Measurements from ENCODE around the gene KIAA0586.
A peak's percentile ranks its signal among the peaks of the same experiment; 100 is the strongest.
"Not testable (repeated sequence)": the region's sequence is repeated elsewhere in the genome, so short reads cannot be mapped to it uniquely, and the experiment has no call there.

KIAA0586 gene

DNA sequence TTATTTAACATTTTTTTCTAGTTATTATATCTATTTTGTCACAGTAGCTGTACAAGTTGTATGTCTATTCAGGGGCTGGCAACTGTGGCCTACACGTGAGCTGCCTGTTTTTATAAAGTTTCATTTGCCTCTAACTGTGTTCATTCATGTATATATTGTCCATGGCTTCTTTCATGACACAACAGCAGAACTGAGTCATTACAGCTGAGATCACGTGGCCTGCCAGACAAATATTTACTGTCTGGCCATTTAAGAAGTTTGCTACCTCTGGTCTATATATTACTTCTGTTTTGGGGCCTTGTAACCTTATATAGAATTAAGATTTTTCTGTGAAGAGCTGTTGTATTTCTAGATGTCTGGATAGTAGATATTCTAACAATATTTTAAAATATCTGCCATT is 37.9 kb downstream of the KIAA0586 start:
- no peak for DNase-seq

DNA sequence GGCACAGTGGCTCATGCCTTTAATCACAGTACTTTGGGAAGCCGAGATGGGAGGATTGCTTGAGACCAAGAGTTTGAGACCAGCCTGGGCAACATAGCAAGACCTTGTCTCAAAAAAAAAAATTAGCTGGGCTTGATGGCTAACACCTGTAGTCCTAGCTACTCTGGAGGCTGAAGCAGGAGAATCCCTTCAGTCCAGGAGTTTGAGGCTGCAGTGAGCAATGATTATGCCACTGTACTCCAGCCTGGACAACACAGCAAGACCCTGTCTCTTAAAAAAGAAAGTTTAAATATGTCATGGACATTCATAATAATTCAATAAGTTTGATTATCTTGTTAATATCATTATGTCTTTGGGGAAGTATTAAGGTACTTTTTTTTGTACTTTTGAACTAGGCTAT is 38.9 kb downstream of the KIAA0586 start:
- DNase-seq = no peak

DNA sequence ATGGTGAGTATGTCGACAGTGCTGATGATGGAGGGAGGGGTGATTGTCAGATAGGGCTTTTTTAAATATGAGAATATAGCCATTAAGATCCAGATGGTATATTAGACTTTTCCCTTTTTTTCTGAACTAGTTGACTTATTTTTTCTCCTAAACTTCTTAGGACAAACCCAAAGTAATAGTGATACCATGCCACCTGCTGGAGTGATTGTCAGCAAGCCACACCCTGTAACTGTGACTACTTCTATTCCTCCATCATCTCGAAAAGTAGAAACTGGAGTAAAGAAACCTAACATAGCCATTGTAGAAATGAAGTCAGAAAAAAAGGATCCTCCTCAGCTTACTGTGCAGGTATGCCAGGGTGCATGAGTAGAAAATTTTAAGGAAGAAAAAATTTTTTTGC is 40.1 kb downstream of the KIAA0586 start:
- no peak for DNase-seq

DNA sequence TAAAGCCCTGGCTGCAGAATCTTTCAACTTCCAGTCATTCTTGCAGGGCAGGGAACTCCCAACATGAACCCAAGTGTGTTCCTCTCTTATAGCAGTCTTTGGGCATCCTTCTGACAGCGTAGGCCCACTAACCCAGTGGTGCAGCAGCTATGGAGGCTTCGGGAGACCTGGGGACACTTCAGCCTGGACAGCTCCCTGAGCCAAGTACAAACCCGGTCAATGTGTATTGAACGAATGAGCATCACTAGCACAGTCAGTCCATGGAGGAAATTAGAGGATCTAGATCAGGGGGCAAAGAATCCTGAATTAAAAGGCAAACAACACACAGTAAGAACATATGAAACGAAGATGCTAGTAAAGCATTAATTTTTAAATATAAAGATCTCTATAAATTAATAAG is 41.8 kb downstream of the KIAA0586 start:
- DNase-seq = no peak

DNA sequence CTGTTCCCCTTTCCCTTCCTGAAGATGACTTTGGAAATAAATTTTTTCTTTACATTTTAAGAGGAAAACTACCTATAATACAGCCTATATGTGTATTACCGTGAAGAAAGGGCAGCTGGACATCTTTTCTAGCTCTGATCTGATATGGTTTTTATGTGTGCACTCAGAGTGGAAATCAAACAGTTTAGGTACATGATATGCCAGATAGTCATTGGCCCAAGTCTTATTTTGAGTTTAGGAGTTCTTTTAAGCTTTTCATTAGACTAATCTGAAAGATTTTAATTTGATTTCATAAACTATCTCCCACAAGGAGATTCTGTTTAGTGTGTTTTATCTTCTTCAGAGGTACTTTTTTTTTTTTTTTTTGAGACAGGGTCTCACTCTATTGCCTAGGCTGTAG is 48.8 kb downstream of the KIAA0586 start:
- no peak for DNase-seq

DNA sequence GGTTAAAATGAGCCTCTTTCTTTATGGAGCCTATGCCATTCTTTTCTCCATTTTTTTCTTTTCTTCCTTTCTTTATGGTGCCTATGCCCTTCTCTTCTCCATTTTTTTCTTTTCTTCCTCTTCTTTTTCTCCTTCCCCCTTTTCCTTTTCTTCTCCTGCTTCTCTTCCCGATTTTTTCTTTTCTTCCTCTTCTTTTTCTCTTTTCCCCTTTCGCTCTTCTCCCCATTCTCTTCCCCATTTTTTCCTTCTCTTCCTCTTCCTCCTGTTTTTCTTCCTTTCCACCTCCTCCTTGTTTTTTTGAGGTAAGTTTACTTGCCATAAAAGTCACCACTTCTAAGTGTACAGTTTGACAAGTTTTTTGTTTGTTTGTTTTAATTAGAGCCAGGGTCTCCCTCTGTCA is 50.1 kb downstream of the KIAA0586 start:
- no peak for DNase-seq

DNA sequence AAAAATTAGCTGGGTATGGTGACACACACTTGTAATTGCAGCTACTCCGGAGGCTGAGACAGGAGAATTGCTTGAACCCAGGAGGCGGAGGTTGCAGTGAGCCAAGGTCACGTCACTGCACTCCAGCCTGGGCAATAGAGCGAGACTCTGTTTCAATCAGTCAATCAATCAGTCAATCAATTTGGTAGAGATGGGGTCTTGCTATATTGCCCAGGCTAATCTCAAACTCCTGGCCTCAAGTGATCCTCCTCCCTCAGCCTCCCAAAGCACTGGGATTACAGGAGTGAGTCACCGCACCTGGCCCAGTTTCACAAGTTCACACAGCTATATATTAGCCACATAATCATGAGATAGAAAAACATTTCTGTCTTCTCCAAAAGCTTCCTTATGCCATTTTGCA is 50.8 kb downstream of the KIAA0586 start:
- not testable (repeated sequence) for DNase-seq

DNA sequence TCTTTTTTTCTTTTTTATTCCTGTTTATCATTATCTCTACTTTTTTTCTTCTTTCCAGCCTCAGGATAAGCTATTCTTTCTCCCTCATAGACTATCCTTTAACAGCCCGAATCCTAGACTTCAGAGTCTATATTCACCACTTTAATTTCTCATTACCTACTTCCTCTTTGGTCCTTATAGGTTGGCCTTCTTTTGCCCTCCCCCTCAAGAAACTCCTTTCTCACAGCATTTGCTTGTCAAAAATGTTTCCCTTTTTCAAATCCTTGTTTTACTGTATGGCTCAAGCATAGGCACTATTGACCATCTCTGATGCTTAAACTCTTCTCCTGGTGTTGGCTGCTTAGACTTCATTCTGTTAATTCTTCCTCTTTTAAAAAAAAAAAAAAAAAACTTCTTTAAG is 52.5 kb downstream of the KIAA0586 start:
- no peak for DNase-seq

DNA sequence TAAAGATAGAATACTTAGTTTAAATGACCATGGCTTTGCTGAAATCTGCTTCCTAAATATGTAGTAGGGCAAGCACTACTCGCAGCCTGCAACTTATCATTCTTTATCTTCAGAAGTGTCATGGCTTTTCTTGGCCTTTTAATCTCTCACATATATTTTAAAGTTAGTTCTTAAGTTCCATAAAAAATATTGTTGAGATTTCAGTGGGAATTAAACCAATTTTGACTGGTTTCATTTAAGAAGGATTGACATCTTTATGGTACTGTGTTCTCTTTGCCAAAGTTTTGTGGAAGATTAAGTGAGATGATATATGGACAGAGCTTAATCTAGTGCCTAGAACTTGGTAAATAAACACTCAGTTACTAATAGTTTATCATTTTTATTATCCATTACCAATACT is 56.7 kb downstream of the KIAA0586 start:
- no peak for DNase-seq

DNA sequence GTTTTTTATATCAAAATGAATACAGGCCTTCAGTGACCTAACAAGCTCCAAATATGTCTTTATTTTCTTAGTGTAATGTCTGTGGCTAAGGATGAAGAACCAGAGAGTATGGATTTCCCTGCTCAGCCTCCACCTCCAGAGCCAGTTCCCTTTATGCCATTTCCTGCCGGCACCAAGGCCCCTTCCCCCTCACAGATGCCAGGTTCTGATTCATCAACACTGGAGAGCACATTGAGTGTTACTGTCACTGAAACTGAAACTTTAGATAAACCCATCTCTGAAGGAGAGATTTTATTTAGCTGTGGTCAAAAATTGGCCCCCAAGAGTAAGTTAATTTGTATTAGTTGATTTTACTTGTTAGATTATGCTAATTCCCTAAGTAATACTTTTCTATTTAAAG is 61.0 kb downstream of the KIAA0586 start:
- DNase-seq = peak; percentile 49

DNA sequence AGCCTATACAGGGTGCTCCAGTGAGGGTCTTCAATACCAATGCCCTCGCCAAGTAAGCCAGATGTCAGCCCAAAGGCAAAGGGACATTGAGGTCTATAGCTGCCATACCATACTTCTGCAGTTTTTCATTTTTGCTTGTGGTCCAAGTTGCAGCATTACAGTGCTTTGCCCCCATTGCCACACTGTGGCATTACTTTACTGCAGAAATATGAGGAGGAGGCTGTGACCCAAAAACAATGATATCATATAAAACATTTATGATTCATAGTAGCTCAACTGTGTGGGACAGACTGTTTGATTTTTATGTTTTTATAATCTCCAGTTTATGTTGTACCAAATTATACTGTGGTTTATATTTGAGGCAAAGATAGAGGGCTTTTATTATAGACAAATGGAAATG is 64.1 kb downstream of the KIAA0586 start:
- no peak for DNase-seq

DNA sequence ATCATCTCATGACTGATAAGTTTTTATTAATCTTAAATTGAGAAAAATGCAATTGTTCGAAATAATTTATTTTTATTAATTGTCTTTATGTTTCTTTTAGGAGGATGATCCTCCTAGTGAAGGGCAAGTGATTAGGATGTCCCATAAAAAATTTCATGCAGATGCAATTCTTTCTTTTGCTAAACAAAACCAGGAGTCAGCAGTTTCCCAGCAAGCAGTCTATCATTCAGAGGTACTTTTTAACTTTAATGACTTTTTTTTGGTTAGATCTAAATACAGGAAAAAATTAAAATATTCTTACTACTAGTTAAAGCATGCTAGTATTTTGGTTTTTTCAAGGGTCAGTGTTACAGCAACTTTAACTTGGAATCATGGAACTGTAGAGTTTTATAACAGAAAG is 64.5 kb downstream of the KIAA0586 start:
- DNase-seq = no peak

DNA sequence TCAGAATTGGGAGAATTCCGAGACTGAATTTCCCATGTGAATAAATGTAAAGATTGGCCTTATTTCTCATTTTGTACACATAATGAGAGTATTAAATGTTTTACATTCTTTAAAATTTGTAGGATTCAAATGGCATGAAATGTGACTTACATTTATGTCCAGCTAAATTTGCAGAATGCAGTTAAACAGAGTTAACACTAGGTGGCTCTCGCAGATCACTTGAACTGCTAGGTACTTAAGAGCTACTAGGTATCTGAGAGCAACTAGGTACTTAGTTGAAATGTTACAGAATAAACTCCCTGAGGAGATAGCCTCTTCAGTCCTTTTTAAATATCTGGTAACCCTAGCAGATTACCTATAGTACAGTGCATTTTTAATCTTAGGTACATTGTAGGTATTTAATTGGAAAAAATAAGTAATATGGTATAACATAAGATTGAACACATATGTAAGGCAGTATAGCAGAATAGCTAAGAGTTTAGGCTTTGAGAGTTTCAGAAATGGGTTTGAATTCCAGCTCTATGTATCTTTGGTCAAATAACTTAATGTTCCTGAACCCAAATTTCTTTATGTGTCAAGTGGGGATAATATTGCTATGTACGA is 73.8 kb downstream of the KIAA0586 start:
- peak; percentile 57 for DNase-seq

DNA sequence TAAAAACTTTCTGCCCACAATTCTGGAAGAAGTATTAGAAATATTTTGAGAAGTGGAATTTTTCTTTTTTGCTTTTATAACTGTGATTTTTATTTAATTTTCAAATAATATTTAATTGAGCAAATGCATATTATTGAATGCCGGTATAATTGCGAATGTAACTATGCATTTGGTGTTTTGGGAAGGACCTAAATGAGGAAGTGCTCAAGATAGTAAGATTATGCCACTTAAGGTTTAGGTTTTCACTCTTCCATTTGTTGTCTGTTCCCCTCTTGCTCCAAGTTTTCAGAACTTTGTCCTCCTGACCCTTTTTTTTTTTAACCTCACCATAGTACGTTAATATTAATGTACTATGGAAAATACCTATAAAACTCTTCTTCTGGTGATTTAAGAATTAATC is 85.8 kb downstream of the KIAA0586 start:
- no peak for DNase-seq

DNA sequence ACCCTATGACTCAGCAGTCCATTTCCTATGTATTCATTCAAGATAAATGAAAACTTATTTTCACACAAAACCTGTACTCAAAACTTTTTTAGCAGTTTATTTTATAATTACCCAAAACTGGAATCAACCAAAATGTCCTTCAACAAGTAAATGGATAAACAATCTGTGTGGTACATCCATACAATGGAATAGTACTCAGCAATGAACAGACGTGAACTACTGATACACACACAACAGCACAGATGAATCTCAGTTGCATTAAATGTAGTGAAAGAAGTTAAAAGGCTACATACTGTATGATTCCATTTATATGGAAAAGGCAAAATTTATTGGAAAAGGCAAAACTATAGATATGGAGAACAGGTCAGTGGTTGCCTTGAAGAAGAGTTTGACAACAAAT is 90.1 kb downstream of the KIAA0586 start:
- no peak for DNase-seq

DNA sequence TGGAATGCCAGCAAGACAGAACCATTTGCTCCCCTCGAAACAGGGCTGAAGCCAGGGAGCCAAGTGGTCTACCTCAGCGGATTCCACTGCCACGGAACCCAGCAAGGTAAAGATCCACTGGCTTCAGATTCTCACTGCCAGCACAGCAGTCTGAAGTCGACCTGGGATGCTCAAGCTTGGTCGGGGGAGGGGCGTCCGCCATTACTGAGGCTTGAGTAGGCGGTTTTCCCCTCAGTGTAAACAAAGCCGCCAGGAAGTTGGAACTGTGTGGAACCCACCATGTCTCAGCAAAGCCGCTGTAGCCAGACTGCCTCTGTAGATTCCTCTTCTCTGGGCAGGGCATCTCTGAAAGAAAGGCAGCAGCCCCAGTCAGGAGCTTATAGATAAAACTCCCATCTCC is 98.2 kb downstream of the KIAA0586 start:
- not testable (repeated sequence) for DNase-seq

DNA sequence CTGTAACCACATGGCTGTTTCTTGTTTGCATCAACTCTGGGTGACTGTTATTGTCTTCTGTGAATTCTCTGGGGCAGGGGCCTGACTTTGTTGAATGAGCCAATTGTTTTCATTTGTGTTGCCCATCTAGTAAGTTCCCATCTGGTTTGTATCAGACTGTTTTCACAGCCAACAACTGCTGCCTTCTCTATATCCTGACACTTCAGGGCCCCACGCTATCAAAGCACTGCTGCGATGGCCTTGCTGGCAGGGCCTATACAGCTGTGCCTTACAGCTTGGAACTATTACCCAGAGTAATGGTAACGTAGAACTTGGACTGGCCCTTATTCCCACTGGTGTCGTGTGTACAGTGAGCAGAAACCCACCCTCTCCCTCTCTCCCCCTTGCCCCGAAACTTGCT is 105.9 kb downstream of the KIAA0586 start:
- no peak for DNase-seq

DNA sequence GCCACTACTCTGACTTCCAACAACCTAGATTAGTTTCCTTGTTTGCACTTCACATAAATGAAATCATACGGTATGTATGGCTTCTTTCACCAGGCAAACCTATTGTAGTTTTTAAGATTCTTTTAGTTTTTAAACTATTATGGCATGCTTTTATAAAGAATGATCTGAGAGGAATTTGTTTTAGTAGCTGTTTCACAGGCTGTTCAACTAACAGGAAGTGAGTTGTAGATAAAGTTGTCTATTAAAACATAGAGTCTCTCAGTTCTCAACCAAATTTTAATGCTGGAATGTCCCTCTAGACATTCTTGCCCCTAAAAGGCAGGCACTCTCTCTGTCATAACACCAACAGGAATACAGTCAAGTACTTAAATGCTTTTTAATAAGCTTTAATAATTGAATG is 107.5 kb downstream of the KIAA0586 start:
- DNase-seq = no peak

DNA sequence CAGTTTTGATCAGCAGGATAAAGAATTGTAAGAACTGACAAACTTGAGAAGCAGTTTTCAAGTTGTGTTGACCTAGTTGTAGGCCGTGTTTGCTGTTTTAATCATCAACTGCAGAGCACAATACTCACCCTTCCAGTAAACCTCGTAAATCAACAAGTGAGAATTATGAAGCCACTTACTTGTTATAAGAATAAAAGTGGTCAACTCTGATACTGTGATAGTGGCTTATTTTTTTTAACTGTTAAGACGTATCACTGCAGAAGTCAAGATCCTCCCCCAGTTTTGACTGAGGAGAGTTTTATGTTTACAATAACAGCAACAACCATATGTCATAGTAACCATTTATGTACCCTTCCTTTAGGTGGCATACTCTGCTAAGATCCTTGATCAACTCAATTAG is 109.5 kb downstream of the KIAA0586 start:
- peak; percentile 3 for DNase-seq

DNA sequence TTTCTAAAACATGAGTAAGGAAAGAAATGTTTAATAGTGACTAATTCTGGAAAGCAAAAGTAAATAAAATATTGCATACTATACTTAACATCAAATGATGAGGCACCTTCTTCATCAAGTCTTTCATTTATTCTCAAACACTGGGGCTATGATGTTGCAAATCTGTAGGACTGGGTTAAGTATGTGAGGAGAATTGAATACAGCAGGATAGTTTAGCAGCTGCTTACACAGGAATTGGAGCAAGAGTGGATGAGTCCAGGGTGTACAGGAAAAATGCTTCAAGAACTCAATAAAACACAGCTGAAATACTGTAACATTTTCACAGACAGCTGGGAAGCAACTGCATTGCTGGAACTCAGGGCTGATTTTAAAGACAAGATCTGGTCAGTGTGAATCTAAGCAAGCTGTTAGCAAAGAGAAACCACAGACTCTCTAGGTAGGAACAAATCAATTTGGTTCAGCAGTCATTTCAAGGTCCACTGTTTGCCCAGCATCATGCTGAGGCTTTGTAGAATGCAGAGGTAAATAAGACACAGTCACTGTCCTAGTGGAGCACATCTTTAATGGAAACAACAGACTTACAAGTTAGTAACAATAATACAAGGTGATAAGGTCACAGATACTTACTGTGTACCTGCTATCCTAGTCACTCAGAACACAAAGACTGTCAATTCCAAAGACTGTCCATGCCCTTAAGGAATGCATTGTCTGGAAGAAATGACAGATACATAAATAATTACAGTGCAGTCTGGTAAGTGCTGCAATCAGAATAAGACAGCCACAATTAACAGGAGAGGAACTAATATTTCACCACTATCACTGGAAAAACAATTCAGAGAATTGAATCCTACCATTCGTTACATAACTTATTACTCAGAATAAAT is 113.5 kb downstream of the KIAA0586 start:
- DNase-seq = no peak

DNA sequence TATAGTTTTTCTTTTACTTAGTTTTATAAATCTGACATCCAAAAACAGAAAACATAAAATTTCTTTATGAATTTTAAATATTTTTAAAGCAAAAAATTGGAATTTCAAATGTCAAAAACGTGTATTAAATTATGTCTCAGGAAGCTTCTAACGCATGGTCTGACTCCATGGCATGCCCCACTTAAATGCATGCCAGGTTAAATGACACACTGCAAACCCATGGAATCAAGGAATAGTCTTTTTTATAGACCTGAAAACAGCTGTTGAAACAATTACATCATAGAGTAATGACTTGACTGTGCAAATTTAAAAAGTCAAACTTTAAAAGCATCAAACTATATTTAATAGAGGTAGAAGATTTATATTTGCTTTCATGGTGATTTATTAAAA is 114.1 kb downstream of the KIAA0586 start:
- DNase-seq = no peak

DNA sequence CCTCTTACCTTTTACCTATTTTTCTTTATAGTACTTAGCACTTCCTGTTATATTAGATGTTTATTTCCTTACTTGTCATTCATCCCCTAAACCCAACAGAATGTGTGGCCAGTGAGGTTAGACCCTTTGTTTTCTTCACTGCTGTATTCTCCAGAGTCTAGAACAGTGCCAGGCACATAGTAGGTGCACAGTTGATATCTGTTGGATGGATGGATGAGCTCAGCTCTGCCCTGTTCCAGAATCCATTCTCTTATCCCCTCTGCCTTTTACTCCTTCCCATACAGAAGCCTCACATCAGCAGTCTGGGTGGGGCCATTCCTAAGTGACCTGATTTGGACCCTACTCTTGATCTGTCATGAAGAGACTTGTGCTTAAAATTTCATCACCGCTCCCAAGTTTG is 115.7 kb downstream of the KIAA0586 start:
- no peak for DNase-seq

DNA sequence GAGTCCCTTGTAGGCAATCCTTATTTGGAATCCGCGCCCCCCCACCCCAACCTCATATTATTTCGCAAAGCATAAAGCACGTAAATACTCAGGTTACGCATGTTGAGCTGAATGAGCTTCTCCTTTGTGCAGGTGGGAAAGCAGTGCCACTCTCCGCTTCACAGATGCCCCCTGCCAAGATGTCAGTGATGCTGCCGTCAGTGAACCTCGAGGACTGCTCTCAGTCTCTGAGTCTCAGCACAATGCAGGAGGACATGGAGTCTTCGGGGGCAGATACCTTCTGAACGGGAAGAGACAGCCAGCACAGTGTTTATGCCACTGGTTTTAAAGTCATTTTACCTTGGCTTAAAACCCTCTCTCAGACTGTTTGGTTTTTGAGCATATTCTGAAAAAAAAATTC is 120.1 kb downstream of the KIAA0586 start:
- no peak for DNase-seq

DNA sequence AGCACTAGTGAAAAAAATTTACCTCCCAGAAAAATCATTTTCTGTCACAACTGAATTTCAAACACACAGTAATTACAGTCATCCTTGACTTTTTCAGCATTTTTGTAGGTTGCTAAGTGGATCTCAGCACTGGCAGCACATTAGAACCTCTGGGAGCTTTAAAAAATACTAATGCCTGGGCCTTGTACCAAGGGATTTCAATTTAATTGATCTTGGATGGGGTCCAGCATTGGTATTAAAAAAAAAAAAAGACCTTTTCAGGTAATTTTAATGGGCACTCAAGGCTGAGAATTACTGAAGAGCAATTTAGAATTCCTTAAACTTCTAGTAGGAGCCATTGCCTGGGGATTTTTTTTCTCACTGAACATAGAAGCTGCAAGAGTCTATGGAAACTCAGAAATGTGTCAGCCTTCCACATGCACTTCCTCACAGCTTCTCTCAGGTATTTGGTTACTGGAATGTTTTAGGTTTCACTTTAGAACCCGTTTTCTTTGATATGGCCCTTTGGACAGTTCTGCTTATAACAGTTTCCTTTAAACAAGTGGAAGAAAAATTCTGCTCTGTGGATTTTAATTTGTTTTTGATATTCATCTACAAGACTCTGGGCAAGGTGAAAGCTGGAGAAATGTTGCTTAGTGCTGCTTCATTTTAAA is 121.7 kb downstream of the KIAA0586 start:
- no peak for DNase-seq
